ENCODE results near the gene SYT9.

SYT9 gene

GRCh38 chr11:7488681-7489080, 237.0 kb downstream of the SYT9 start:
- Histone ChIP-seq H3K4me3 (ENCODE audit: low read depth, low read length) (no peak overlapping the region), H3K36me3 (replicated peaks) (no peaks in the 10 kb centered on the region), H3K27ac (no peak overlapping the region), H3K27me3 (replicated peaks) (peaks cover 1% of the 10 kb centered on the region)
- no peak for DNase-seq
- in situ Hi-C loops (cut with HindIII; ENCODE audit: low pct_ligation_motif_present, low sequenced_read_pairs) = no loop called here
- no peak for TF ChIP-seq CTCF (IDR thresholded peaks at IDR 0.05; ENCODE audit: low read depth, low read length, missing control alignments)

GRCh38 chr11:7489376-7489775, 237.7 kb downstream of the SYT9 start:
- Histone ChIP-seq H3K36me3 (replicated peaks) (no peaks in the 10 kb centered on the region), H3K27me3 (replicated peaks) (peaks cover 1% of the 10 kb centered on the region), H3K4me3 (ENCODE audit: low read depth, low read length) (no peak overlapping the region), H3K27ac (no peak overlapping the region)
- no peak for TF ChIP-seq CTCF (IDR thresholded peaks at IDR 0.05; ENCODE audit: low read depth, low read length, missing control alignments)
- in situ Hi-C loops (cut with HindIII; ENCODE audit: low pct_ligation_motif_present, low sequenced_read_pairs) = no loop called here
- DNase-seq = no peak

- in situ Hi-C loops (cut with HindIII; ENCODE audit: low pct_ligation_motif_present, low sequenced_read_pairs) = no loop called here
- H3K4me3 ChIP-seq (ENCODE audit: low read depth, low read length) = no peak overlapping the region
- no peaks in the 10 kb centered on the region for H3K36me3 ChIP-seq (replicated peaks)
- peak; percentile 20 for DNase-seq
- H3K27me3 ChIP-seq (replicated peaks) = peaks cover 1% of the 10 kb centered on the region
- no peak overlapping the region for H3K27ac ChIP-seq
- TF ChIP-seq CTCF (IDR thresholded peaks at IDR 0.05; ENCODE audit: low read depth, low read length, missing control alignments) = no peak
These were observed 238.3 kb downstream of the SYT9 start for GRCh38 chr11:7490054-7490453.

- H3K27me3 ChIP-seq (replicated peaks) = peaks cover 1% of the 10 kb centered on the region
- no peak overlapping the region for H3K27ac ChIP-seq
- in situ Hi-C loops (cut with HindIII; ENCODE audit: low pct_ligation_motif_present, low sequenced_read_pairs) = no loop called here
- no peaks in the 10 kb centered on the region for H3K36me3 ChIP-seq (replicated peaks)
- H3K4me3 ChIP-seq (ENCODE audit: low read depth, low read length) = no peak overlapping the region
- DNase-seq = no peak
- no peak for TF ChIP-seq CTCF (IDR thresholded peaks at IDR 0.05; ENCODE audit: low read depth, low read length, missing control alignments)
These were observed 238.8 kb downstream of the SYT9 start for GRCh38 chr11:7490535-7490934.

GRCh38 chr11:7492253-7492652, 240.5 kb downstream of the SYT9 start:
- in situ Hi-C loops (cut with HindIII; ENCODE audit: low pct_ligation_motif_present, low sequenced_read_pairs) = no loop called here
- TF ChIP-seq CTCF (IDR thresholded peaks at IDR 0.05; ENCODE audit: low read depth, low read length, missing control alignments) = no peak
- no peak for DNase-seq
- Histone ChIP-seq H3K27me3 (replicated peaks) (no peaks in the 10 kb centered on the region), H3K27ac (no peak overlapping the region), H3K36me3 (replicated peaks) (no peaks in the 10 kb centered on the region), H3K4me3 (ENCODE audit: low read depth, low read length) (no peak overlapping the region)

GRCh38 chr11:7493670-7494069, 242.0 kb downstream of the SYT9 start:
- no peak for TF ChIP-seq CTCF (IDR thresholded peaks at IDR 0.05; ENCODE audit: low read depth, low read length, missing control alignments)
- no peak for DNase-seq
- H3K36me3 ChIP-seq (replicated peaks) = no peaks in the 10 kb centered on the region

More at GRCh38 chr11:7493670-7494069, 242.0 kb downstream of the SYT9 start:
- Histone ChIP-seq H3K27ac (no peak overlapping the region), H3K27me3 (replicated peaks) (no peaks in the 10 kb centered on the region), H3K4me3 (ENCODE audit: low read depth, low read length) (no peak overlapping the region)
- in situ Hi-C loops (cut with HindIII; ENCODE audit: low pct_ligation_motif_present, low sequenced_read_pairs) = no loop called here

Data from brain microvascular endothelial cell (primary cell).